ENCODE results near the gene GRB14. TPM values are rescaled to one million over a fixed set of nuclear protein-coding genes. Genes with fewer than 3 reads are reported as not detected.
A peak's percentile ranks its signal among the peaks of the same experiment; 100 is the strongest.

The GRB14 gene
- total and polyA plus RNA-seq, 2 of the 13 experiments (the other 11 are each of a cell fraction or from before 2014, with no cell fraction given), result 4.6 to 5.8 TPM

- TF ChIP-seq ZNF407 (CRISPR knock-in tag; IDR thresholded peaks at IDR 0.05; ENCODE audit: not compliant biosample characterization), result no peak
- TF ChIP-seq NFIB (CRISPR knock-in tag; IDR thresholded peaks at IDR 0.05; ENCODE audit: borderline replicate concordance), result no peak
- no peak for TF ChIP-seq ZNF775 (CRISPR knock-in tag; IDR thresholded peaks at IDR 0.05; ENCODE audit: borderline replicate concordance)
- TF ChIP-seq THRA (CRISPR knock-in tag; IDR thresholded peaks at IDR 0.05; ENCODE audit: borderline replicate concordance), result peak; percentile 67; the same call in 1 of the 2 replicates
- TF ChIP-seq JUN (CRISPR knock-in tag; IDR thresholded peaks at IDR 0.05), result no peak
- TF ChIP-seq ZMYM4 (CRISPR knock-in tag; IDR thresholded peaks at IDR 0.05), result 0 out of 2 replicates have a peak, but pooled peaks have one; percentile 13
- no peak for TF ChIP-seq ADNP (CRISPR knock-in tag; IDR thresholded peaks at IDR 0.05)
- no peak for TF ChIP-seq MEIS1 (CRISPR knock-in tag; IDR thresholded peaks at IDR 0.05; ENCODE audit: borderline replicate concordance)
- TF ChIP-seq KIAA2018 (CRISPR knock-in tag; IDR thresholded peaks at IDR 0.05; ENCODE audit: borderline replicate concordance), result no peak
- TF ChIP-seq TCF12 (IDR thresholded peaks at IDR 0.05), result no peak
- no peak for TF ChIP-seq TCF12 (CRISPR knock-in tag; IDR thresholded peaks at IDR 0.05)
- no peak for TF ChIP-seq SSRP1 (CRISPR knock-in tag; IDR thresholded peaks at IDR 0.05)
Observed at GRCh38 chr2:164593541-164593940, 27.7 kb downstream of the GRB14 start (continued).
